BE2C (cell line): ENCODE data around the gene MAPK9.

Source experiments
- DNase-seq: peaks from one replicate; pipeline ENCODE4 v3.0.0-alpha.2; 2020
- H3K27me3 ChIP-seq: fragments of 250-450 bp; sonication (Bioruptor Pico); 2 replicates; pipeline ENCODE4 v1.5.1; 2020; ENCODE audit warnings: mild to moderate bottlenecking
- H3K36me3 ChIP-seq: fragments of 250-450 bp; sonication (Bioruptor Pico); 2 replicates; pipeline ENCODE4 v1.5.1; 2020; ENCODE audit warnings: mild to moderate bottlenecking
- H3K4me1 ChIP-seq: fragments of 250-450 bp; sonication (Bioruptor Pico); 2 replicates; pipeline ENCODE4 v1.5.1; 2020
- H3K4me3 ChIP-seq: 2 replicates; pipeline ENCODE4 v1.5.1; 2011; ENCODE audit warnings: low read depth, low read length
- H3K9me3 ChIP-seq: fragments of 250-450 bp; sonication (Bioruptor Pico); 2 replicates; pipeline ENCODE4 v1.5.1; 2020
- TF ChIP-seq, protein P1 (sequence below): IDR thresholded peaks from 2 replicates; pipeline ENCODE4 v1.5.1; 2012; ENCODE audit warnings: mild to moderate bottlenecking, low read depth, low read length

MAPK9 gene

DNA sequence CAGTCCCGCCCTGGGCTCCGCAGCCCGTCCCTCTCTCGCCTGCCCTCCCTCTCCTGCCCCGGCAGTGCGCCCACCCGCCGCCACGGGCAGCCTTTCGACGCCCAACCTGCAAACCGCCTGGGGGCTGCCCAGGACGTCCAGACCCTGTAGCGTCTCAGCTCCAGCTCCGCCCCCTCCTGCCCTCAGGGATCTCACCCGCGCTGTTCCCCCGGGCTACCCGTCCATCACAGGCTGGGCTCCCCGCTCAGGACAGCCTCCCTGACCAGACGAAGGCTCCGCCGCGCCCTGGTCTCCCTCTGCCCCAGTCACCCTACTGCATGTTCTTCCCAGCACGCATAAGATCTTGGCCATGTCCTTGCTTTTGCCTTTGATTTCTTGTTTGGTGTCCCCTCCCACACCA lies 84.3 kb downstream of the MAPK9 start:
- H3K4me1 ChIP-seq: no peaks in the 10 kb centered on the region; the same call in 1 of the 2 replicates
- DNase-seq: no peak
- no peaks in the 10 kb centered on the region for H3K36me3 ChIP-seq
- TF ChIP-seq, protein P1, sequence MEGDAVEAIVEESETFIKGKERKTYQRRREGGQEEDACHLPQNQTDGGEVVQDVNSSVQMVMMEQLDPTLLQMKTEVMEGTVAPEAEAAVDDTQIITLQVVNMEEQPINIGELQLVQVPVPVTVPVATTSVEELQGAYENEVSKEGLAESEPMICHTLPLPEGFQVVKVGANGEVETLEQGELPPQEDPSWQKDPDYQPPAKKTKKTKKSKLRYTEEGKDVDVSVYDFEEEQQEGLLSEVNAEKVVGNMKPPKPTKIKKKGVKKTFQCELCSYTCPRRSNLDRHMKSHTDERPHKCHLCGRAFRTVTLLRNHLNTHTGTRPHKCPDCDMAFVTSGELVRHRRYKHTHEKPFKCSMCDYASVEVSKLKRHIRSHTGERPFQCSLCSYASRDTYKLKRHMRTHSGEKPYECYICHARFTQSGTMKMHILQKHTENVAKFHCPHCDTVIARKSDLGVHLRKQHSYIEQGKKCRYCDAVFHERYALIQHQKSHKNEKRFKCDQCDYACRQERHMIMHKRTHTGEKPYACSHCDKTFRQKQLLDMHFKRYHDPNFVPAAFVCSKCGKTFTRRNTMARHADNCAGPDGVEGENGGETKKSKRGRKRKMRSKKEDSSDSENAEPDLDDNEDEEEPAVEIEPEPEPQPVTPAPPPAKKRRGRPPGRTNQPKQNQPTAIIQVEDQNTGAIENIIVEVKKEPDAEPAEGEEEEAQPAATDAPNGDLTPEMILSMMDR: no peak
- peaks cover 9% of the 10 kb centered on the region for H3K27me3 ChIP-seq
- H3K4me3 ChIP-seq: no peak overlapping the region
- H3K9me3 ChIP-seq: no peaks in the 10 kb centered on the region; the same call in 1 of the 2 replicates

DNA sequence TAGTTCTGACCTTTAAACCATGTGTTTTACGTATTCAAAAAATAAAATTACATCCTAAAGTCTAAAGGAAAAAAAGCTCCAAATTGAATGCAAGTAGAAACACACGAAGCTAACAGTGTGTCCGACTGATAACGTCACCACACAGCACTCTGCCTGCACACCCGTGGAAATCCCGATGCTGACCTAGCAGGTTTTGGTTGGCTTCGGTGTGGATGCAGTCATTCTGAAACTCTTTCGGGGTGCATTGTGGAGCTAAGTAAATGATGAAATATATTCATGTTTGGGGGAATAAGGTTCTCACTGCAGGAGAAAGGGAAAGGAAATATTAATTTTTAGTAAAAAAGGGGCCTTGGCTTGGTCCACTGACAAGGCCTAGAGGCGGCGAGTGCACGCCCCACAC lies 84.9 kb downstream of the MAPK9 start:
- no peak for DNase-seq
- no peaks in the 10 kb centered on the region for H3K36me3 ChIP-seq
- H3K27me3 ChIP-seq: peaks cover 9% of the 10 kb centered on the region
- TF ChIP-seq, protein P1: no peak
- no peaks in the 10 kb centered on the region; the same call in 1 of the 2 replicates for H3K4me1 ChIP-seq
- H3K9me3 ChIP-seq: no peaks in the 10 kb centered on the region; the same call in 1 of the 2 replicates
- H3K4me3 ChIP-seq: no peak overlapping the region

DNA sequence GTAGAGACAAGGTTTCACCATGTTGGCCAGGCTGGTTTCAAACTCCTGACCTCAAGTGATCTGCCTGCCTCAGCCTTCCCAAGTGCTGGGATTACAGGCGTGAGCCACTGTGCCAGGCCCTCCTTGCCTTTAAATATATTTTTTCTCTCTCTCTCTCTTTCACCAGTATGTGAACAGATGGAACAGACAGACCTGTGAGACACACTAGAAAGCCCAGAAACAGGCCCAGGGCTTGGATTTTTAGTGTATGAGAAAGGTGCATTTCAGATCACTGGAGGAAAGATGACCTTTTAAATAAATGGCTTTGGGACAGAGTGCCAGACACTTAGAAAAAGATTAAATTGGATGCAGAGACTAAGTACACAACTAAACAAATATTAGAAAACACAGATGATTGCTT lies 86.0 kb downstream of the MAPK9 start:
- H3K4me3 ChIP-seq: no peak overlapping the region
- H3K27me3 ChIP-seq: peaks cover 9% of the 10 kb centered on the region
- H3K4me1 ChIP-seq: no peaks in the 10 kb centered on the region; the same call in 1 of the 2 replicates
- TF ChIP-seq, protein P1: no peak
- H3K36me3 ChIP-seq: no peaks in the 10 kb centered on the region
- no peak for DNase-seq
- no peaks in the 10 kb centered on the region; the same call in 1 of the 2 replicates for H3K9me3 ChIP-seq

DNA sequence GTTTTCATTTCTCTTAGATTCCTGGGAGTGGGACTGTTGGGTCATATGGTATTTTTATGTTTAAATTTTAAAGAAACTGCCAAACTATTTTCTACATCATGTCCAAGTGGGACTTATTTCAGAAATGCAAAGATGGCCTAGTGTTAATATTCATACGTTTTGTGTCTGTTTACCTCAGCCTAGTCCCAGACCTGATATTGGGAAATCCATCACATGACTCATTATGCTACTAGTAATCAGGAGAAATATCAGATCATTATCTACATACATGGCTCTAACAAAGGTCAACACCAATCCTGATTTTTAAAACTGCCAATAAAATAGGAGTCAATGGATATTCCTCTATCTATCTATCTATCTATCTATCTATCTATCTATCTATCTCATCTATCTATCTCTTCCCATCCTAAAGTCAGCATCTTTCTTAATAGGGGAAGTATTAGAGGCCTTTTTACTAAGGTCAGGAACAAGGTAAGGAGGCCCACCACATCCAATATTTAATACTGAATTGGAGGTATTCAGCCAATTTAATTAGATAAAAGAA lies 87.5 kb downstream of the MAPK9 start:
- TF ChIP-seq, protein P1: no peak
- H3K36me3 ChIP-seq: no peaks in the 10 kb centered on the region
- H3K27me3 ChIP-seq: peaks cover 8% of the 10 kb centered on the region
- H3K4me3 ChIP-seq: no peak overlapping the region
- no peaks in the 10 kb centered on the region; the same call in 1 of the 2 replicates for H3K9me3 ChIP-seq
- H3K4me1 ChIP-seq: no peaks in the 10 kb centered on the region; the same call in 1 of the 2 replicates
- DNase-seq: no peak

DNA sequence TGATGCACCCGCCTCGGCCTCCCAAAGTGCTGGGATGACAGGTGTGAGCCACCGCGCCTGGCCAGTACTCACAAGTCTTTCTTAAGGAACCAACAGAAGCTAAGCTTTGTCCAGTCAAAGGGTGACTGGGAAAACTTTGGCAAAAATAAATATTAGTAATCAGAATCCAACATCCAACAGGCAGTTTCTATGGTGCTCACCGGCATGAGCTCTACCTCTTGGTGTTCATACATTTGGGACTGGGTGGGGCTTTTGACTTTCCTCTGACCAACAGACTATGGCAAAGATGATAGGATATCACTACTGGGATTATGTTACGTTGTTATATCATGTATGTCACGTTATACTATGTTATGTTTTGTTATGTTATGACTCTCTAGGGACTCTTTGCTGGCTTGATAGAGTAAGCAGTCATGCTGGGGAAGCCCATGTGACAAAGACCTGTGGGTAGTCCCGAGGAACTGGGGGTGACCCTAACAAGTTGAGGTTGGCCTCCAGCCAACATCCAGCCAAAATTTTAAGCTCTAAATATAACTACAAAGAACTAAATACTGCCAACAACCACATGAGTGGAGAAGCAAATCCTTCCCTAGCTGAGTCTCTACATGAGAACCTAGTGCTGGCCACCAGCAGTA lies 88.8 kb downstream of the MAPK9 start:
- Histone ChIP-seq H3K27me3 (peaks cover under 1% of the 10 kb centered on the region; the same call in 1 of the 2 replicates), H3K9me3 (no peaks in the 10 kb centered on the region), H3K36me3 (no peaks in the 10 kb centered on the region), H3K4me3 (no peak overlapping the region), H3K4me1 (no peaks in the 10 kb centered on the region)
- DNase-seq: no peak
- TF ChIP-seq, protein P1: no peak
